A549 (cell line): ENCODE measurements around the gene RAPGEF3. TPM values are rescaled to one million over a fixed set of nuclear protein-coding genes. Genes with fewer than 3 reads are reported as not detected.
A peak's percentile ranks its signal among the peaks of the same experiment; 100 is the strongest.

Source experiments
- ATAC-seq, 2 experiments: fragments of 200-7000 bp in 1 of 2; fragments of >200 bp in 1 of 2; cut with Nextera tagmentation in 1 of 2; cut with Tn5 transposase in 1 of 2; 3 replicates each; pipeline versions ENCODE4 v1.8.0 to v1.9.1; 2018 to 2020; ENCODE audit warnings: mild to moderate bottlenecking in 1 of 2, moderate library complexity in 1 of 2
- CTCF ChIA-PET: fragments of 300-600 bp; sonication (Branson Sonifier 250); formaldehyde crosslinking; extraction: SDS; loops from one replicate; lab custom pipeline; 2021; ENCODE audit warnings: antibody characterized with exemption, inconsistent platforms; lab: Yijun Ruan, JAX
- POLR2A ChIA-PET: fragments of 350-600 bp; formaldehyde crosslinking; extraction: SDS; loops from one replicate; lab custom pipeline; 2021; ENCODE audit warnings: antibody characterized with exemption, inconsistent platforms; lab: Yijun Ruan, JAX
- DNase-seq, 2 experiments: peaks; one replicate each; pipeline versions ENCODE4 v3.0.0 to v3.0.0-alpha.2; 2011 to 2016; ENCODE audit warnings: low read depth in 1 of 2, low spot score in 1 of 2
- FAIRE-seq: peaks from 2 replicates; lab custom pipeline; 2011; peaks lifted over from hg19 to GRCh38; lab: Jason Lieb, UNC
- H3K27ac ChIP-seq, 2 experiments: fragments of >200 bp; sonication (Bioruptor Twin); formaldehyde crosslinking; 3 replicates each; pipeline ENCODE4 v1.5.1; 2016 to 2017
- H3K4me1 ChIP-seq: fragments of >200 bp; sonication (Bioruptor Twin); formaldehyde crosslinking; 3 replicates; pipeline ENCODE4 v1.6.1; 2016
- H3K4me2 ChIP-seq: fragments of >200 bp; sonication (Bioruptor Twin); formaldehyde crosslinking; 3 replicates; pipeline ENCODE4 v1.6.1; 2016
- H3K4me3 ChIP-seq: fragments of >200 bp; sonication (Bioruptor Twin); formaldehyde crosslinking; 3 replicates; pipeline ENCODE4 v1.5.1; 2016
- H3K9me3 ChIP-seq: fragments of >200 bp; sonication (Bioruptor Twin); formaldehyde crosslinking; 3 replicates; pipeline ENCODE4 v1.6.1; 2016
- CBX2 ChIP-seq: fragments of 200-600 bp; sonication (generic); IDR thresholded peaks from 2 replicates; pipeline ENCODE4 v1.6.1; 2016; ENCODE audit warnings: low read depth, mild to moderate bottlenecking, borderline replicate concordance
- CBX8 ChIP-seq: fragments of 200-600 bp; sonication (generic); IDR thresholded peaks from 2 replicates; pipeline ENCODE4 v1.6.1; 2016
- CEBPB ChIP-seq, 2 experiments: fragments of >200 bp in 1 of 2; sonication (Bioruptor Twin) in 1 of 2; formaldehyde crosslinking in 1 of 2; IDR thresholded peaks; 2 replicates each; pipeline ENCODE4 v1.6.1; 2012 to 2016
- EHF ChIP-seq: fragments of 250-450 bp; sonication (Bioruptor Pico); IDR thresholded peaks from 2 replicates; pipeline ENCODE4 v1.5.0; 2020; ENCODE audit warnings: mild to moderate bottlenecking
- EHMT2 ChIP-seq: fragments of 200-600 bp; sonication (generic); IDR thresholded peaks from 2 replicates; pipeline ENCODE4 v1.6.1; 2016; ENCODE audit warnings: antibody characterized with exemption, low read depth, mild to moderate bottlenecking, moderate library complexity
- FOSL2 ChIP-seq, 2 experiments: fragments of 450-650 bp in 1 of 2; fragments of >200 bp in 1 of 2; sonication (Bioruptor Twin) in 1 of 2; formaldehyde crosslinking; IDR thresholded peaks; 2 replicates each; pipeline versions ENCODE4 v1.5.0 to v1.6.1; 2016 to 2020; ENCODE audit warnings: mild to moderate bottlenecking in 1 of 2, moderate library complexity in 1 of 2
- FOXS1 ChIP-seq: fragments of 250-450 bp; sonication (Bioruptor Pico); IDR thresholded peaks from 2 replicates; pipeline ENCODE4 v1.5.0; 2020; ENCODE audit warnings: mild to moderate bottlenecking, moderate library complexity
- GATA3 ChIP-seq: IDR thresholded peaks from 2 replicates; pipeline ENCODE4 v1.6.1; 2012; ENCODE audit warnings: borderline replicate concordance
- HOXA7 ChIP-seq: fragments of 250-450 bp; sonication (Bioruptor Pico); IDR thresholded peaks from 2 replicates; pipeline ENCODE4 v1.5.0; 2020; ENCODE audit warnings: mild to moderate bottlenecking, moderate library complexity
- JUNB ChIP-seq: fragments of >200 bp; sonication (Bioruptor Twin); formaldehyde crosslinking; IDR thresholded peaks from 2 replicates; pipeline ENCODE4 v1.6.1; 2016
- KDM1A ChIP-seq: fragments of 200-600 bp; sonication (generic); IDR thresholded peaks from 2 replicates; pipeline ENCODE4 v1.6.1; 2016; ENCODE audit warnings: low read depth, mild to moderate bottlenecking
- MAFK ChIP-seq: fragments of 450-650 bp; IDR thresholded peaks from 2 replicates; pipeline ENCODE4 v1.6.1; 2014; ENCODE audit not compliant: partially characterized antibody
- MAZ ChIP-seq: fragments of 150-350 bp; IDR thresholded peaks from 2 replicates; pipeline ENCODE4 v1.6.1; 2014; ENCODE audit warnings: antibody characterized with exemption, low read depth, low read length, borderline replicate concordance
- NFE2L2 ChIP-seq: fragments of 150-350 bp; conservative IDR thresholded peaks from 2 replicates; pipeline ENCODE4 v1.6.1; 2014; ENCODE audit warnings: low read length
- RAD21 ChIP-seq, 2 experiments: fragments of >200 bp in 1 of 2; sonication (Bioruptor Twin) in 1 of 2; formaldehyde crosslinking in 1 of 2; IDR thresholded peaks in 1 of 2; conservative IDR thresholded peaks in 1 of 2; 2 replicates in 1 of 2; 3 replicates in 1 of 2; pipeline ENCODE4 v1.6.1; 2012 to 2018; ENCODE audit warnings: inconsistent platforms in 1 of 2
- RCOR1 ChIP-seq: fragments of 150-350 bp; IDR thresholded peaks from 2 replicates; pipeline ENCODE4 v1.6.1; 2014; ENCODE audit warnings: antibody characterized with exemption, low read length, low read depth
- ZC3H11A ChIP-seq: fragments of 450-650 bp; IDR thresholded peaks from 2 replicates; pipeline ENCODE4 v1.6.1; 2014; ENCODE audit warnings: antibody characterized with exemption, mild to moderate bottlenecking
- ZNF302 ChIP-seq: fragments of 250-450 bp; sonication (Bioruptor Pico); IDR thresholded peaks from 2 replicates; pipeline ENCODE4 v1.9.0; 2021; ENCODE audit warnings: inconsistent platforms, mild to moderate bottlenecking, moderate library complexity
- WGBS: methylation state at CpG from one replicate; pipeline ENCODE4 v1.1.6; 2017; ENCODE audit errors: missing lambda C conversion rate; 5-methylcytosine and 5-hydroxymethylcytosine counted together
- polyA plus RNA-seq, 4 experiments: library from polyadenylated mRNA; depleted of rRNA in 3 of 4; stranded (reverse); fragments of >200 nt; fragmentation: RNase III in 1 of 4; extraction: RNeasy Plus Mini Kit Qiagen cat#74134 plus additional on column Dnase treatment in 1 of 4; gene quantifications; 2 replicates in 3 of 4; 3 replicates in 1 of 4; pipeline ENCODE4 v1.2.3, GENCODE V29; 2011 to 2017
- TF ChIP-seq, protein P1 (sequence below): fragments of >200 bp; sonication (Bioruptor Twin); formaldehyde crosslinking; IDR thresholded peaks from 3 replicates; pipeline ENCODE4 v1.6.1; 2016

Gene RAPGEF3
- polyA plus RNA-seq, 2 of the 4 experiments (the other 2 are of a cell fraction), result 0.70 to 0.89 TPM

- DNase-seq, result no peak
- no peak for FAIRE-seq
- TF ChIP-seq EHF (CRISPR knock-in tag), result no peak
- no peak for TF ChIP-seq CBX2
- TF ChIP-seq CEBPB (IDR thresholded peaks at IDR 0.05), result no peak
- no peak for TF ChIP-seq FOSL2 (IDR thresholded peaks at IDR 0.05)
- no peak for TF ChIP-seq FOSL2 (CRISPR knock-in tag; IDR thresholded peaks at IDR 0.05)
- no peak for TF ChIP-seq RAD21 (conservative IDR thresholded peaks at IDR 0.05 in 1 of 2, IDR thresholded peaks at IDR 0.05 in 1 of 2)
- no peak for TF ChIP-seq NFE2L2
- no peak for TF ChIP-seq ZNF302 (CRISPR knock-in tag)
- TF ChIP-seq ZC3H11A, result no peak
- TF ChIP-seq, all 56 proteins: peak for 0
- WGBS, result 73% methylated on average over 6 of the region's 9 CpGs
- no peak overlapping the region for H3K4me2 ChIP-seq
- no peak overlapping the region for H3K4me3 ChIP-seq
- ChIA-PET POLR2A (no interaction called here), CTCF (interaction anchor here (1.1 to 59.0 kb wide), 10 partner anchors 11 to 93 kb away, joined by 3 to 1532 read pairs (median 7); partner anchors contain the start of gene HDAC7)
- peaks cover 49% of the 10 kb centered on the region for H3K4me1 ChIP-seq
- peak overlapping the region in 1 of 2 experiments; percentile 57; a peak in 2 of 6 replicates for H3K27ac ChIP-seq
- no peak for ATAC-seq
- H3K9me3 ChIP-seq, result no peaks in the 10 kb centered on the region
Measured at GRCh38 chr12:47808050-47808449, 49.4 kb upstream of the RAPGEF3 start.

DNA sequence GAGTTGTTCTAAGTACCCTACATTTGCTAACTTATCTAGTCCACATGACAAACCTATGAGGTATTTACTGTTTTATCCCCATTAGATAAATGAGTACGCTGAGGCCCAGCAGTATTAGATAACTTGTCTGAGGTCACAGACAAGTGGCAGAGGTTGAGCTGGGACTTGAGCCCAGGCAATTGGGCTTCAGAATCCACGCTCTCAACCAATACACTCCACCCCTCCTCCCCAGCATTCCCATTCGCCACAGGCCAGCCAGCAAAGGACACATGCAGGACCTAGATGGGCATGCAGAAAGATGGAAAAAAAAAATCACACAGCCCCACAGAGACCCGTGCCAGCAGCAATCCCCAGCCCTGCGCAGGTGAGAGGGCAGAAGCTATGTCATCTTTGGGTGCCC lies 48.7 kb upstream of the RAPGEF3 start:
- H3K4me3 ChIP-seq, result no peak overlapping the region
- FAIRE-seq, result no peak
- ChIA-PET POLR2A (interaction anchor here (0.6 kb wide), 1 partner anchor 13 kb away, joined by 3 read pairs; no protein-coding TSS in a partner anchor), CTCF (interaction anchor here (1.1 to 59.0 kb wide), 11 partner anchors 10 to 92 kb away, joined by 3 to 1532 read pairs (median 7); partner anchors contain the start of gene HDAC7)
- H3K4me2 ChIP-seq, result no peak overlapping the region
- DNase-seq, result no peak
- no peak overlapping the region for H3K27ac ChIP-seq
- WGBS, result 88% methylated on average over 5 of the region's 5 CpGs
- H3K4me1 ChIP-seq, result peaks cover 51% of the 10 kb centered on the region
- H3K9me3 ChIP-seq, result no peaks in the 10 kb centered on the region
- no peak for ATAC-seq
- TF ChIP-seq MAFK (no peak), ZC3H11A (no peak), CBX2 (no peak), FOXS1 (CRISPR knock-in tag) (no peak), CBX8 (no peak), FOSL2 (IDR thresholded peaks at IDR 0.05) (no peak), FOSL2 (CRISPR knock-in tag; IDR thresholded peaks at IDR 0.05) (no peak), JUNB (no peak), MAZ (no peak), RCOR1 (no peak), HOXA7 (CRISPR knock-in tag) (no peak), GATA3 (no peak)
- TF ChIP-seq, protein P1, sequence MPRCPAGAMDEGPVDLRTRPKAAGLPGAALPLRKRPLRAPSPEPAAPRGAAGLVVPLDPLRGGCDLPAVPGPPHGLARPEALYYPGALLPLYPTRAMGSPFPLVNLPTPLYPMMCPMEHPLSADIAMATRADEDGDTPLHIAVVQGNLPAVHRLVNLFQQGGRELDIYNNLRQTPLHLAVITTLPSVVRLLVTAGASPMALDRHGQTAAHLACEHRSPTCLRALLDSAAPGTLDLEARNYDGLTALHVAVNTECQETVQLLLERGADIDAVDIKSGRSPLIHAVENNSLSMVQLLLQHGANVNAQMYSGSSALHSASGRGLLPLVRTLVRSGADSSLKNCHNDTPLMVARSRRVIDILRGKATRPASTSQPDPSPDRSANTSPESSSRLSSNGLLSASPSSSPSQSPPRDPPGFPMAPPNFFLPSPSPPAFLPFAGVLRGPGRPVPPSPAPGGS, result no peak

- H3K4me3 ChIP-seq, result no peak overlapping the region
- FAIRE-seq (no peak), ATAC-seq (no peak), DNase-seq (no peak)
- WGBS, result 82% methylated on average over 2 of the region's 2 CpGs
- POLR2A ChIA-PET, result no interaction called here
- H3K4me2 ChIP-seq, result no peak overlapping the region
- peaks cover 38% of the 10 kb centered on the region for H3K4me1 ChIP-seq
- H3K9me3 ChIP-seq, result no peaks in the 10 kb centered on the region
- TF ChIP-seq KDM1A, result no peak
- no peak for TF ChIP-seq RCOR1
- no peak overlapping the region for H3K27ac ChIP-seq
- CTCF ChIA-PET, result interaction anchor here (0.9 to 59.0 kb wide), 8 partner anchors 8 to 63 kb away, joined by 3 to 1532 read pairs (median 5); no protein-coding TSS in a partner anchor
Measured at GRCh38 chr12:47805417-47805816, 46.7 kb upstream of the RAPGEF3 start.

- Histone ChIP-seq H3K4me1 (peaks cover 25% of the 10 kb centered on the region), H3K9me3 (no peaks in the 10 kb centered on the region), H3K4me3 (no peak overlapping the region), H3K4me2 (no peak overlapping the region), H3K27ac (no peak overlapping the region)
- WGBS, result 92% methylated on average over 8 of the region's 8 CpGs
- POLR2A ChIA-PET, result no interaction called here
- no peak for TF ChIP-seq EHMT2
- no peak for FAIRE-seq
- no peak for ATAC-seq
- DNase-seq, result no peak
- CTCF ChIA-PET, result interaction anchor here (0.9 to 59.0 kb wide), 5 partner anchors 10 to 36 kb away, joined by 3 to 1532 read pairs (median 6); no protein-coding TSS in a partner anchor
Measured at GRCh38 chr12:47804171-47804570, 45.5 kb upstream of the RAPGEF3 start.
